Activated CD4-positive, CD25-positive, alpha-beta regulatory T cell treated with anti-CD3 and anti-CD28 coated beads, Interleukin-2, amount 50 U/mL, for 24 hours (primary cell): Measurements from ENCODE around the gene MET.

Experiments
- ATAC-seq, 2 donors: fragments of 150-1000 bp; cut with Tn5 transposase; one replicate each; pipeline ENCODE4 v1.10.0; 2021; ENCODE audit warnings: mild to moderate bottlenecking in 1 of 2, moderate library complexity in 1 of 2

MET gene

DNA sequence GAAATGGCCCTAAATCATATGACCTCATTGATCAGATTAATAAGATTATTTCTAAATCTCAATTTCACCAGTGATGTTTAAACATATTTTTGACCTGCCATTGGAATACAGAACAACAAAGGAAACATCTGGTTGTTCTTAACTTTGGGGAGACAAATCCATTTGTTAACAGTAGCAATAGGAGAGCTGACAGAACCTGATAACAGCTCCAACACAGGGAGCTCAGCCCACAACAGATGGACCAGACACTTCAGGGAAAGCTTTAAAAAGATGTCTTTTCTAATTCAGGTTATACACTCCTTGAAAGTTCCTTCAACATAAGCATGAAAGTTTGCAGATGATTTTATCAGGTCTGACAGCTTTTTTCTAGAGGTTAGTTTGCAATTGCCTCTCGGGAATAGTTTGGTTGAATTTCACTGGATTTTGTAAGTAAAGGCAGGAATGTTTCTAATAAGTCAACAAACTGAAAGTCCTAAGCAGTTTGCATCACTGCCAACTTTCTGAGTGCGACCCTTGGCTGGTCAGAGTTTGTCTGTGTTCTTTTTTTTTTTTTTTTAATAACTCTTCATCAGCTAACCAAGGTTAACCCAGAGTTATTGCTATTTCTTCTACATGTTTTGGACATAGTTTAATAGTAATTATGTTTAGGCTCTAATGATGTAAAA, 6.5 kb upstream of the MET start:
- ATAC-seq = no peak

DNA sequence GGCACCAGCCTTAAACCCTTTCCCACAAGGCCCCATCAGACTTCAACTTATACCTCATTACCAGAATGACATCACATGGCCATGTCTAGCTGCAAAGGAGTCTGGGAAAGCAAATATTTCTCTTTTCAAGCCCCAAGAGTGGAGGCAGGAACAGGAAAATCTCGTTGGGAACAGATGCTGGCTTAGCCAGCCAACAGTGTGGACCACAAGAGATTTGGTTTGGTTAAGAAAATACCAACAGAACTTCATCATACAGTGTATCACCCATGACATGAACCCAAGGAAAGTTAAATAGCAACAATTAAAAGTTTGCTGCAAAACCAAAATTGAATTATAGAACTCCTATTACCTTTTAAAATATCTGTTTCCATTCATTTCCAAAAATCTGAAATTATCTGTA, 2.2 kb upstream of the MET start:
- ATAC-seq = no peak

DNA sequence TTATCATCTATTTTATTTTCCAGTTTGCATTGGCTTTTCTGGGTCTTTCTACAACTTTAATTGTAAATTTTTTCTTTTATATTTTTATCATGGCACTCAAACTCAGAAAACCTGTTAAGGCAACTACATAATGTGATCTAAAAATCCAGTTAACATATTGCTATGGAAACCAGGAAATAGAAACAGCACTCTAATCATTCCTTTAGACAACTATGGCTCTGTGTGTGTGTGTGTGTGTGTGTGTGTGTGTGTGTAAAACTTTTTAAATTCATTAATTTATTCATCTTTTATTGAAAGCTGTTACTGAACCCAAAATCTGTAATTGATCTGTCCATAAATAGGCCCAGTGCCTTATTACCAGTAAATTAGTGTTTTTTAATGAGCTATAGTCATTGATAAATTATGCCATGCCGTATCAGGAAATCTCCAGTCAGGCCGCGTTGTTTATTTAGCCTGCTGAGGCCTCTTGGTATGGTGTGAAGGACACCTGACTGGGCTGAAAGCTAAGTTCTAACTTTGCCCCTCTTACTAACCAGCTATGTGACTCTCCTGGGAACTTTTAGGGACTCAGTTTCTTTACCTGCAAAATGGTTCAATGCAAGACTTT, 1.5 kb upstream of the MET start:
- no peak for ATAC-seq

DNA sequence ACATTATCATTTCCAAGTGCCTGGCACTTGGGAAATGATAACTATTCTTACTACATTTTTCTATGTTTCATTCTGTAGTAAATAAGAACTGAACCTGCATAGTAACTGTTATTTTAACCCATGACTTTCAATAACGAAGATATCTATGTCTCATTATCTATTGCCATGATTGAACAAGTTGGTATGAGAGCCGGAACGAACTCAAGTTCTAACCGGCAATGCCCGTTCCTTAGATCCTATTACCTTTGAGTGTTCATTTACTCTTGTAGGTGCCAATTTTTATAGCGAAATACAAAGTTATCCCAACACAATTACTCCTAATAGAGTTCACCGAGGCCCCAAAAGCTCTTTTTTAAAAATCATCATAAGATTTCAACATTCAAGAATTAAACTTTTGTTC, 885 bp upstream of the MET start:
- no peak for ATAC-seq

DNA sequence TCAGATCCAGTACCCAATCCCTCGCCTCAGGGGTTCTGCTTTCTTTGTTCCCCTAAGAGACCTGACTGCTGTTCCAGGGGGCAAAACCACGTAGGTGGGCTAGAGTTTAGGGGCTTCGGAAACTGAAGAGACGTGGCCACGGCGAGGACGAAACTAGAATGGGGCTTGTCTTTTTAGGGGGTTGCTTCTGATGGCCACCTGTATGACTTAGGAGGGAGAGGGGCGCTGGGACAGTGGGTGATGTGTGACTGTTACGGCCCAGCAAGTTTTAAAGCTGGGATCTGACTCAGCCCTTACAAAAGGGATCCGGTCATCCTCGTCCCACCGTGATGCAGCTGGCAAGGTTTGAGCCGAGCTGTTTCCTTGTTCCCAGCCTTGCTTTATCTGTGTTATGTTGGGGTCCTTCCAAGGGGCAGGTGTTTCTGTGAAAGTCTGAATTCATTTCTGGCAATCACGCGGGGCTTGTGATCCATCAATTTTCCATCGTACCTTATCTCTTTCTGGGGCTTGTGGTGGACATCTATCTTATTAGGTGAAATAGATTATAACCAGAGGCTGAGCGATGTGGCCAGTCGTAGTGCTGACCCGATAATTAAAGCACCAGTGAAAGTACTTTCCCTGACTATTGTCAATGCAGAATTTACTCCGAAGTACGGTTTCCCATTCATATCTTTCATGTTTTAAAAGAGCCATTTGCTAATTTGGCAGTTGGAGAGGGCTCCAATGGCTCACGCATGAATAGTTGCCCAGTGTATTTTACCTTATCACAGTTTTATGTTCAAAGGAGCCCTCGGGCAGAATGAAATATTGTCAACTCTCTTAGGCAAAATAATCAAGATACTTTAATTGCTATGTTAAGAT, 830 bp downstream of the MET start:
- no peak for ATAC-seq

DNA sequence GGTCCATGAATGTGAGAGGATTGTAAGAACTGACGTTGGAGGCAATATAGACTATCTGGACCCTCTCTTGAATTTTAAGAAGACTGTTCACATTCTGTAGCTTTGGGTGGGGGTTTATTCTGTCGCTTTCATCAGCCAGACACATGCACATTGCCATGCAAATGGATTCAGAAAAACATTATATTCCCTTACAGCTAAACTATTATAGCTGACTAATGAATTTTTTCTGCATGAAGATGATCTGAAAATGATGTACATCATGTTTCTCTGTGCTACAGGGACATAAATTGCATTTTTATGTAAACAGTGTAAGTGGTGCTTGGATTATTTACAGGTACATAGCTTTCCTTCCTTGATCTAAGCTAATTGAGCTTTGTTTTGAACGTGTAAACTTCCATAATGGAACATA, 1.5 kb downstream of the MET start:
- ATAC-seq = no peak

DNA sequence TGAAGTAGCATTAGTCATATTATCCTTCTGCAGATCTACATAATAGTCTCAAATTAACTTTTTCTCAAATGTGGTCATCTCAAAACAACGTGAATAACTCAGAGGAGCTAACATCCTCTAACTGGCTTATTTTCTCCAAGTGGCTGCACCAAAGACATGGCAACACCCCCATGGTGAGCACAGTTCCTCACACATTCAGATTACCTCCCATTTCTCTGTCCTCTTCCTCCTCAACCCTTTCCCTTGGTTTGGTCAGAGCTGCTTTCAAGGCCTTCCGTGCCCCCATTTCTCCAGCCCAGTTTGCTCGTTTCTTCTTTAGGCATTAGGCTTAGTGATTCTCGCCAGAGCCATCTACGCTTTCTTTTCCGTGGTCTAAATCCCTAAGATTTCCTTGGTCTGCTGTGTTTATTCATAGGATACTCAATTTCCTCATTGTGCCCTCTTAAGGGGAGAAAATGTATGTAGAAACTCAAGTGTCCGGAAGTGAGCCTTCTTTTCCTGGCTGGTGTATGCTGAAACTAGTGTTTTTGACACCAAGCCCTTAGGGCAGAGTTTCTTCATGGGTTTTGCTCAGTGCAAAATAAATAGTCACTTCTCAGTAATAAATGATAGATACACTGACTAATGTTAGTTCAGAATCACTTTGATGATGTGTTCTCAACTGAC, 2.6 kb downstream of the MET start:
- ATAC-seq = no peak

DNA sequence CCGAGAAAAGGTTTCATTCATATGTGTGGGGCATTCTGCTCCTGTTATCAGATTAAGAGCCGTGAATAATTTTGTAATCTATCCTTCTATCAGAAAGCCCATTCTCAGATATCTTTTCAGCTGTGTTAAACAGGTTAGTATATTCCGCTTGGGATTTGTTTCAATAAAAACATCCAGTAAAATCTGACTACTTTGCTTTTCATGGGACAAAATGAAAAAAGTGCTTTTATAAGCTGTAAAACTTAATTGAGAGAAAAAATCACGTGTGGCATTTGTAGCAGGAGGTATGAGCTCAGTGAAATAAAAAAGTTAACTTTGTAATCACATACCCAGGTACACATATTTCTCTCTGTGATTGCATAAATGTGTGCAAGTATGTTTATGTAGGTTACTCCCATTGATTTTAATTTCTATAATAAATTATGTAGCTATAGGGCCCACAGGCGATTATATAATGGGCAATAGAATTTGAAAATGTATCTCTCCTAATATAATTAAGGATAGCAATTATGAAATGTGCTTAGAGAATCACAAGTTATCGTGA, 3.9 kb downstream of the MET start:
- ATAC-seq = no peak

DNA sequence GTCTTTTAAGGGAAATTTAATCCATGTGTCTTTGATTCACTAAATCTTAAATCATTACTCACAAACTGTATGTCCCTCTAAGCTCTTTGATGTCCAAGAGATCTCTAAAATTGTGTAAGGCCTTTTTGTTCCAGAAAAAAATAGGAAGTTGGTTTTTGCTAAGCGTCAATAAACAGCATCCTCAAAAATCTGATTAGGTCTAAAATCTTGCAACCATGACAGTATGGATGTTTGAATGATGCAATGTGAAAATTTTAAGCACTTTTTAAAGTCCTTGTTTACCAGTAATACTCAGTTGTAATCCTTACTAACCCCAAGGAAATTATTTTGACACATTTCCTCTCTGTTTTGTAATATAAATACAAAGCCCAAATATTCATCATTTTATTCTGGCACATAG, 6.8 kb downstream of the MET start:
- ATAC-seq = no peak

DNA sequence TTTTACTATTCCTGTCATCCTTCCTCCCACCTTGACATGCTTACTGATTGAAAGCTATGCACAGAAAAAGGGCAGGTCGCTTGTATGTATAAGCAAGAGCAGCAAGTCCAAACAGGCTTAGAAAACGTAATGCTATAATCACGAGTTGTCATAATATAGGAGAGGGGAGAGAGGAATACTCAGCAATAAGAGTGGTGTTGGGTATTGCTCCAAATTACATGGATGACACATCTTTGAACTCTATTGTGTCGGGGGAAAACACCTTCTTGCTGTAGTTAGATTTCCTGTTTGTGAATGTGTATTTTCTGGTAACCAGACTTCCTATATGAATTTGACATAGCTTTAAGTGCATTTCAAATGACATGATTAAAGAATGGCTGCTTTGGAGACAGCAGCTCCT, 7.5 kb downstream of the MET start:
- peak; percentile 42 to 62 for ATAC-seq

DNA sequence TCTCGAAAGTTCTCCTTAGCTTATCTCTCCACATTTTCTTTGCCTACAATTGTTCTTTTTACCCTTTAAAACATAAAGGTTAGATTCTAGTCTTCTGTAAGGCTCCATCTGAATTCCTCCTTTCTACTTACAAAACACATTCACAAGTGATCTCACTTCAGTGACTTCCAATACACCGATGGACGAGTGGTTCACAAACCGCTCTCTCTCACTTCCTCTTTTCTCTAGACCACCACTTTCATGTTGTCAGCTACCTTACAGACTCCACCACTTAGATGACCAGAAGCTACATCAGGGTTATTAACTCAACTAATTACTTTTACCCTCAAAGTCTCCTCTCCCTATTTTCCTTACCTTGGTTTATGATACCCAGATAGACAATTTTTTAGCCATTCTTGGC, 11.8 kb downstream of the MET start:
- ATAC-seq = no peak

DNA sequence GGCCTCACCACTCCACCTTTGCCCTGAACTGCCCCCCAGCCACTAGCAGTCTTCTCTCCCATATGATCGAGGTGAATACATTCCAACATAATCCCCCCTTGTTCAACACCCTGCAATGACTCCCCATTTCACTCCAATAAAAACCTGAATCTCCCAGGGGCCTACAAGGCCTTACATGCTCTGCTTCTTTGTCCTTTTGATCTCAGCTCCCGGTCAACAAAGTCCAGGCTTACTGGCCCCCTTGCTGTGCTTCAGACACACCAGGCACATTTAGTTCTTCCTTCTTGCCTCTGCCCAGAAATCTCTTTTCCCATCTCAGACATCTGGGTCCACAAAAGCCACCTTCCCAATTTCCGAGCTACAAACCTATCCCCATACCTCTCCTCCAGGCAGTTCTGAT, 14.0 kb downstream of the MET start:
- ATAC-seq = no peak

DNA sequence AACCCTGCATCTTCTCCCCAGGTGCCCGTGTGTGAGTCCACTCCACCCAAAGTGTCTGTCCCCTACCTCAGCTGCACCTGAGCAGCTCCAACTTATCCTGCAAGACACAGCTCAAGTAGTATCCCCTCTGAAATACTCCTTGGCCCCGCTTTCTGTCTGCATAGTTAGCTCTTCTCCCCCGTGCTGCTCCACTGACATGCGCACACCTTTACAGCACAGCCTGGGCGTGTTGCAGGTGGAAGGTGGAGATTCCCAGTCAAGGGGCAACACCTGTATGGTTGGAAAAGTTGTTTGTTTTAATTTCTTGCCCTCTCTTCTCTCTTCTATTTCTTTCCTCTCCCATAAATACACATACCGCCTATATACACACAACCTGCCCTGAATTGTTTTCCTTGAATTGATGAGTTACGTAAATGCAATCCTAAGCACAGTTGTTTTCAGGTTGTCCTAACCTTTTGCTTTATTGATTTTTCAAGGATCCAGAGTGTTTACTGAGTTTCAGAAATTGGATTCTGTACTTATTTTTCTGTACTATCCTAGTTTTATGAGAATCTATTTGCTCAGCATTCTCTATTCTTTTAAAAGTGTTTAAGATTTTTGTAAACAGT, 14.9 kb downstream of the MET start:
- no peak for ATAC-seq

DNA sequence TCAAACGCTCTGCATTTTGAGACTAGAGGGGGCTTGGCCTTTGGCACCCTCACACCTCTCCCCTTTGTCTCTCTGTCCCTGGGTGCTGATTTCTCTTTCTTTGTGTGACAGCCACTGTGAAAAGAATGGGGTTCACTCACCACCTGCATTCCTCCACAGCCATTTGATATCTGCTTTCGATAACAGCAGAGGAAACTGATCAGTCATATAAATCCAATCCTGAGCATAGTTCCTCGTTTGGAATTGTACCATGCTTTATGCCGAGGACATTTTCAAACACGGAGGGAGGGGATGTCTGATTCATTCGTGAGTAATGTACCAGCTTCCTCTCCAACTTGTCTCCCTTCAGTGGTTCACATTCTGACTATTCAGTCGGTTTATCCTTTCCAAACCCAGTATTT, 15.8 kb downstream of the MET start:
- ATAC-seq = no peak

DNA sequence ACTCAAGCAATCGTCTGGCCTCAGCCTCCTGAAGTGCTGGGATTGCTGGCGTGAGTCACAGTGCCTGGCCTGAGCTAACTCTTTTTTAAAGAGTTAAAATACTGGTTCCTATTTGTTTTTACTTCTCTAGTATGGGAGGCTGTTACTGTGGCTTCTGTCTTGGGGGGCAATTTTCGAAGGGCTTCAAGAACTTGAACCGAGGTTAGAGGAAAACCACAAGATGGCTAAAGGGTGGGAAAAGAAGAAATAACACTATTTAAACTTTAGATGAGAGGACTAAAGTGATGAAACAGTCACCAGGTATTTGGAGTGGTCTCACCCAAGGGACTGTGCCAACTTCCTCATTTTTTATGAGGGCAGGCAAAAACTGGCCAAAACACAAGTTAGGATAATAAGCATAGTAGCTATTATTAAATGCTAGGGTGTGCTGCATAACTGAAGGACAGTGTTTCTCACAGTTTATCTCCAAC, 17.8 kb downstream of the MET start:
- no peak for ATAC-seq

DNA sequence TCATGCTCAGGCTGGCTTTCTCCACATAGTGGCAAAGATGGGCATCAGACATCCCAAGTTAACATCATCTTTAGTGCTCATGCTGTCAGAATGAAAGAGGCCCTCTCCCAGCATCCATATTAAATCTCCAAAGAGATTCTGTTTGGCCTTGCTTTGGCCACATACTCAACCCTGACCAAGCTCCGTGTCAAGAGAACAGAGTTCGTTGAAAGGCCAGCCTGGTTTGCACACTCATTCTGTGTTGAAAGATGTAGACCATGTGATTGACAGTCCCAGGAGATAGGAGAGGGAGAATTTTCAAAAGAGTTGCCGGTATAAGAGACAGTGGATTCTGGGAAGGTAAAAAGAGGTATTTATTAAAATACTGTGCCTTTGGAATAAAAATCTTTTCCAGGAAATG, 19.7 kb downstream of the MET start:
- ATAC-seq = no peak

DNA sequence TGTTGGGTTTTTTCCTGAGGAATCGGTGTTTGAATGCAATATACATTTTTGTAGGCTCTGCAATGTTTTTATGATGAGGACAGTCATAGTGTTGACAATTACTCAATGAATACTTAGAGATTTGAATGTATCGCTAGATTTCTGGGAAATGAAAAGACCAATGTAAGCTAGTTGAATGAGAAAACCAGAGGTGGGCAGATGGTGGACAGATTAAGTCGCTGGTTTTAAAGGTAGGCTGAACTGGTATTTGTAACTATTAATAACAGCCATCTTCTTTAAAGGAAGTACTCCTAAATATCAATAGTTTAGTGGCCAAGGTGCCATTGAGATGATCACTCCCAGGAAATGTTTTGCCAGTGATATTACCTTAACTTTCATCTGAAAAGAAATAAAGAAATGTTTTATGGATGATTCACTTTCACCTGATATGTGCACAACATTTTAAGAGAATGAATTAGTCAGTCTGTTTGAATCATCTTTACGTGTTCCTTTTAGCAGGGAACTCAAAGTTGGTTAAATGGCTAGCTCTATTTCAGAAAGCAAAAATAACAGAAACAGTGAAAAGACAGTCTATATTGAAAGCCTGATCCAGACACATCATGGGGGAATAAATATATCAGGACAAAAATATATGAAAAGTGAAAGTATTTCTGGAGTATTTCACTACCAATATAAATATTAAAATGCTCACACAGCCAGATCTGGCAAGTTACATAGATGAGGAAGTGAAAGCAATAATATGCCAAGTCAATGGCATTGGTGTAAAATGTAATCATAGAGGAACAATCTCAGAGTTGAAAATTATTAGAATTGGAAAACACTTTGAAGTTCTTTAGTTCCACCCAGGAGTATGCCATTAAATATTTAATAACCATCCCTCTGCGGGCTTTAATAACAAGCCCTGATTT, 20.7 kb downstream of the MET start:
- peak in 1 of 2 donors; percentile 10 for ATAC-seq

DNA sequence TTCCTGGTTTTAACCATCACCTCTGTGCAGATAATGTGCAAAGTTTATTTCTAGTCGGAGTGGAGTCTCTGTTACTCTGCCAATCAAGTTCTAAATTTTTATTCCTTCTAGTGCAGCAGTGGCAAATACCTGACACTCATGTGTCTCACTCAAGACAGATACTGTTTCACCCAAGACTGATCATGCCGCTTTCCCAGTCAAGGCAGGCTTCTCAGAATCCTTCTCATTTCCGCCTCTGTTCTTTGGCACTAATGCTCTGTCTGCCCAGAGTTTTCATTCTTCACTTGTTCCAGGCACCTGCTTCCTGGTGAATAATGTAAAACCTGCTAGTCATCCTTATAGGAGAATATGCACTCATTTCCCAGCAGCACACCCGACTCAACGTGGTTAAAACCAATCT, 24.7 kb downstream of the MET start:
- no peak for ATAC-seq

DNA sequence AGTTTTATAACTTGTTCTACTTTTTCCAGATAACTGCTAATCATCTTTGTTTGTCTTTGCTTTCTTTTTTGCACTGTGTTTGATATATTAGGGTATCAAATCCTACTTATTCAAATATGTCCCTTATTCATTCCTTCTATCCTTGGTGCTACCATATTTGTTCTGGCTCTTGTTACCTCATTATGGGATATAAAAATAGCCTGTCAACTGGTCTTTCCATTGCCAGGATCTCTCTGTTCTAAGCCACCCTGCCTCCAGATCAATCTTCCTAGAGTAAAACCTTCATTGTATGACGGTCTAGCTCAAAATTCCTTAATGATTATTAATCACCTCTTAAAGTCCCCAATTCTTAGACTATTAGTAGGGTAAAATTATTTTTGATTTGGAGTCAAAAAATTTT, 25.2 kb downstream of the MET start:
- no peak for ATAC-seq

DNA sequence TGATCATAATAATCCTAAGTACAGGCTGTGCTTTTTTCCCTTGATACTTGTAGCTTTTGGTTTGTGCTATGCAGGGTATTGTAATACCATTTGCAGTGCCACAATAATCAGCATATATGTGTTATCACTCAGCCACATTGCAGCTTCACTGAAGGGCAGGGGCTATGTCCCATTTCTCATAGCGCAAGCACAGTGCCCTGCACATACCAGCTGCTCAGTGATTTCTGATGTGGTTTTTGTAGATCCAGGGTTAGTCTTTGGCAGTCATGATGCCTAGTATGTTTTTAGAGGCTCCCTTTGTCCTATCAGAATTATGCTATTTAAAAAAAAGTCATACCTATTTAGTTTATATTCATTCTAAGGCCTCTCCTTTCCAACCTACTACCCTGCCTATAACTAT, 25.8 kb downstream of the MET start:
- ATAC-seq = no peak

DNA sequence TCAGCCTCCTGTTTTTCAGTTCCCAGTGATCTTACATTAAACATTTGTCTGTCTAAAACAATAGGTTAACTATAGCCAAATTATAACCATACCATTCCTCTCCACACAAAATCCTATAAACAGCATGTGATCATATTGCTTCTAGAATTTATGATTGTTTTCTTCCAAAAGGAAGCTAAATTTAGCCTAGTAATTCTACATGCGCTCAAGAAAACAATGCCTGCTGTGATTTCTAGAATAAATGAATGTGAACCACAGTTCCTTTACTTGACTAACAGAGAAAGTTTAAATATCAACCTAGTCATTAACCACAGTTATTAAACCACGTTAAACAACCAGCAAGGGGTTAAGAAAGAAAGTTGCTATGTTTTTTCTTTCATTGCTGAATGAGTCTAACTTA, 26.4 kb downstream of the MET start:
- no peak for ATAC-seq
